ENCODE data around the gene FATE1.

The FATE1 gene

DNA sequence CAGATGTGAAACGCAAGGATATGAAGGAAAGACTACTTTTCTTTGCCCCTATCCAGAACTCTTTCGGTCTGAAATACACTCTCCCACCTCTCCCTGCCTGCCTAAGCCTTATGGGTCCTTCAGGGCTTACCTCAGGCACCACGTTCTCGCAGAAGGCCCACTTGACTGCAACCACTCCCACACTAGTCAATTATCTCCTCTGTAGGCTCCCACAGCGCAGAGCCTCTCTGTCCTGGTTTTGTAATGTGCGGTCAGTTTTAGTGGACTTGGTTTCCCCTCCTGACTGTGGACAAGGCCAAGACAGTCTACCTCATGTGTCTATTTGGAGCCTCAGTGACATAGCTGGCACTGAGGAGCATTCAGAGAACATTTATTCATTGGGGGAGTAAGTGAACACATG is 29.8 kb downstream of the FATE1 start:
- no peak for DNase-seq

GRCh38 chrX:151746502-151746901 is 30.7 kb downstream of the FATE1 start:
- DNase-seq = no peak

- no peak for DNase-seq
These were observed 34.7 kb downstream of the FATE1 start for GRCh38 chrX:151750511-151750910.

DNA sequence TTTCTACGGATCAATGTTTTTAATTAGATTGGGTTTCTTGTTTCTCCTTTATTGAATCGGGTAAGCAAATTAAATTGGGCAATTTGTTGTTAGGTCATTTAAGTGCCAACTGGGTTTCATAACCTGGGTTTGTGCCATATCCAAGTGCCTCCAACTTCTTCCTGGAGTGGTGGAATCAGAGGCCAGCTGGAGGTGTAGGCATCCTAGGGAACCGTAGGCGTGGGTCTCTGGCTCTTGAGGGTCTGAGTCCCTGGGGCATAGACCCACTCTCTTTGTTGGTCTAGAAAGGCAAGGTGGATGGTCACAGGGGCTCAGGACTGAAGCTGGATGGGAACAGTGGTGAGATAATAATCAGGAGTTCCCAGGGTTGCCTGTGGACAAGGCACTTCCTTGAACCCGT is 37.0 kb downstream of the FATE1 start:
- DNase-seq = no peak

DNA sequence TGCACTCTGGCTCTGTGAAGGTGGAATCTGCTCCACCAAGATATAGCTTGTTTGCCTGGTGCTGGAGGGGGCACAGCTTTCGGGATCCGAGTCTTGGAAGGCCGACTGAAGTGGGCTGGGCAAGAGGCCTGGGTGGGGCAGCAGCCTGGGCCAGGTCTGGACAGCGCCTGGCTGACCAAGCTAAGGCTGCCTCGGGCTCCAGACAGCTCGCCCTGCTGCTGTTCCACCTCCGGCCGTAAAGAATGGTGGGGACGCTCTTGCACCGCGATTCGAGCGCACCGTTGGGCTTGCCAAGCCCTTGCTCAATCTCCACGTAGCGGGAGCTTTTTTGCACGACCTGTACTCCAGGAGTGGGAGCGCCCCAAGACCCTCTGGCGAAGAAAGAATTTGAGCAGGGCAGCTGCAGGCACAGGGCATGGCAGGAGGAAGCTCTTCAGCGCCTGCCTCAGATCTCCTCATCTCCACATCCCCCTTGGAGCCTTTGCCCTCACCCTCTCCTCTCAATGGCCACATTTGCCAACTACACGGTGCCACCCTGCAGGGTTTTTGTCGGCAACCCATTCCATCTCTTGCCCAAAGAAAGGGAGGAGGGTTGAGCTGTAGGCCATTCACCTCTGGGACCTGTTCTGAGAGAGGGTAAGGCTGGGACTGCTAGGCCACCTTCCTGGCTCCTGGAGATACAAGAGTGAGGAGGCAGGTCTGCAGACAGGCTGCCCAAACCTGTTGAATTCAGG is 37.6 kb downstream of the FATE1 start:
- DNase-seq = no peak

DNA sequence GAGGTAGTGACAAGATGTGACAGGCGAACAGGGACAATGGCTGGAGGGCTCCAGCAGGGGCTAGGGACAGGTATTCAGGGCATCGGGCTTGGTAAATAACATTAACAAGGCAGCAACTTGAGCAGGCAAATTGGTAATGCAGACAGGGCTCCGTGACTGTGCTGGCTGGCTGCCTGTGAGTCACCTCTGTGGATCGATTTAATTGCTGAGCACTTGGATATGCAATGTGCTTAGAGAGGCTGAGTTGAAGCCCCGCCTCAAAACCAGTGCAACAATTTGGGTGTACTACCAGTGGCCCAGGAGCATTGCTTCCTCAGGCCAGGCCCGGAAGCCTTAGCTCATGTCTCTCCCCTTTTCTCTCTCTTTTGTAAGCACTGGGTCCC is 38.2 kb downstream of the FATE1 start:
- DNase-seq = no peak

DNA sequence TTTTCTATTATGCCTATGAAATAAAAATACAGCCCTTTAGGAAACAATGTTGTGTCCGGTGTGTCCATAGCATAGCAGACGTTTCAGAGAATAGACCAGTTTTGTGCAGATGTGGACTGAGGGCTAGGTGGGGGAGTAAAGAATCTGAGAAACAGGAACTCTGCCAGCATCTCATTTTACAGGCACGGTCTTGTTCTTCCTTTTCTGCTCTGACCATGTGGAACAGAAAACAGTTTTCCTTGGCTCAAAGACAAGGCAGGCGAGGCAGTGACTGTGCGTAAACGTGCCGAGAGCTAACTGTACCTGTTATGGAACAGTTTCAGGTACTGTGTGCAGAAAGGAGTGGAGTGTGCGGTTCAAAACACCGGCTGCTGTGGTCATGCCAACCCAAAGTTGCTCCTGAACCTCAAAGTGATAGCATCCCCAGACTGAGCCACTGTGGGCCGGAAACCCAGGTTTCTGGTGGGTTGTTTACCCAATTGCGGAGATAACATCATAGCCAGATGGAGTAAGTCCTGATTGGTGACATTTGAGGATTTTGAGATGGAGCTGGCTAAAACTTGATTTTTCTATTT is 38.9 kb downstream of the FATE1 start:
- no peak for DNase-seq

- DNase-seq = no peak
These were observed 43.3 kb downstream of the FATE1 start for GRCh38 chrX:151759041-151759708.

GRCh38 chrX:151762802-151763201 is 47.0 kb downstream of the FATE1 start:
- DNase-seq = no peak

DNA sequence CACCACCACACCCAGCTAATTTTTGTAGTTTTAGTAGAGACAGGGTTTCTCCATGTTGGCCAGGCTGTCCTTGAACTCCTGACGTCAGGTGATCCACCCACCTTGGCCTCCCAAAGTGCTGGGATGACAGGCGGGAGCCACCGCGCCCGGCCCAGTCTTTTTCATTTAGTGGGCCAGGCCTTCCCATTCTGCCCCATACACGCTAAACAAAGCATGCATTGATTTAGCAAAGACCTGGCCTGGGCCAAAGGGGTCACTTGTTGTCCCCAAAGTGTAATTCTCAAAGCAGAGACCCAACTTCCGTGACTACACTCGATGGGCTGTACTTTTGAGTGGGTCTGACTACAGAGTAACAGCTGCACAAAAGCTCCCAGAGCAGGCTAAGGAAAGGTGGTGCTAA is 47.9 kb downstream of the FATE1 start:
- no peak for DNase-seq

- no peak for DNase-seq
These were observed 49.2 kb downstream of the FATE1 start for GRCh38 chrX:151765026-151765425.

GRCh38 chrX:151771726-151772125 is 55.9 kb downstream of the FATE1 start:
- DNase-seq = no peak

All from central memory CD4-positive, alpha-beta T cell (primary cell).